ENCODE measurements around the gene KHDC4.

The KHDC4 gene

DNA sequence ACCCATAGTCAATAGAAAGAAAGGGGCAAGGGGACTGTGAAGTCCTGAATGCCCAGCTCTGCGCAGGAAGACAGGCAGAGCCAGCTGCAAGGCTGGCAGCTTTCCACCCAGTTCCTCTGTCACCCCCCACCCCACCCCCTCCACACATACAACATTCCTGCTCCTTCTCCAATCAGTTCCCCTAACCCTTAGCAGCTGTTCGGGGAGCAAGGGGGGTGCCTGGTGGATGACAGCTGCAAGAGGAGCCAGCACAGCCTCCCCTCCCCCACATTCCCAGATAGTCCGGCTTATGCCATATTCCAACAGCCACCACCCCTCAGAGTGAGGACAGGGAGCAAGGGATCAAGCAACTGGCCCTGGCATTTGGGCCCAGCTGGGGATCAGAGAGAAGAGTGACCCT, 34.5 kb upstream of the KHDC4 start:
- DNase-seq, result no peak

- no peak for DNase-seq
These were observed 33.8 kb upstream of the KHDC4 start for GRCh38 chr1:155968051-155968400.

DNA sequence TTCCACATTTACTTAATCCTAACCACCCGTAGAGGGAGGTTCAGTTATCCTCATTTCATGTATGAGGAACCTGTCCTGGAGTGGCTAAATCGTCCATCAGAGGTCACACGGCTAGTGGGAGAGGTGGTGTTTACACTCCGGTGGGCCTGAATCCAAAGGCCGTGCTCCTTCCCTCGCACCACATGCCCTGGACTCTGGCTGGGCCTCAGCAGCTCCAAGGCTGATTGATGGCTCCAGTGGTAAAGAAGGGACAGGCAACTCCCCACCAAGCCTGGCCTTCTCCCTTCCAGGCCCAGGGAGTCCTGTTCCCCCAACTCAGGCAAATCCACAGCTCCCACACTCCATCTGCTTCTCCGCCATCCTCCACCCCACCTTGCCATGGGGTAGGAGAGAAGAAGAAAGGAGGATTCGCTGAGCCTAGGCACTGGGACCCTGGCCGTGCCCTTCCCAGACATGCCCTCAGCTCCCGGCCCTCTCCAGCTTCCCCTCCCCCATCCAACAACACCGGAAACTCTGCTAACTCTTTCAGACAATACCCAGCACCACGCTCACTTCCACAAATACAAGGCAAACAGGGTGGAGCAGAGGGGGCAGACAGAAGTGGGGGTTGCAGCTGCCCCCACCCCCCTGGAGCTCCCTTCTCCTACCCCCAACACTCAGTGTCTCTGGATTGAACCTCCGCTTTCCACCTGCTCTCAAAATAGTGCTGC, 33.3 kb upstream of the KHDC4 start:
- DNase-seq, result no peak

GRCh38 chr1:155966750-155967149, 32.5 kb upstream of the KHDC4 start:
- DNase-seq, result no peak

DNA sequence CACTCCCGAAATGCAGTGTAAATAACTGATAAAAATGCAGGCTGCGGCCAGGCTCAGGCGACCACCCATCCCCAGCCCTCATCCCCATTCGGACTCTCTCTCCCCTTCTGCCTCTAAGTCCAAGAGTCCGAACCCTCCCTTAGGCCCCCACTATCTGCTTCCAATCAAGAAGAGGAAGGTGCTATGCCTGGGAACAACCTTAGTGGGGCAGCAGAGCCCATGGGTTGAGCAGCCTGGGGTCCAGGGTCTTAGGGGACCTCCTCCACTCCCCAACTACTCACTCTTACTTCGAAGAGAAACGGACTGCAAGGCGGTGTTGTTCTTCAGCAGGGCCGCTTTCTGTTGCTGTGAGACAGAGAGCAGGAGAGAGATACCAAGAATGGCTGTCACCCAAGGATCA, 31.9 kb upstream of the KHDC4 start:
- DNase-seq, result no peak

GRCh38 chr1:155964193-155964592, 30.0 kb upstream of the KHDC4 start:
- DNase-seq, result no peak

DNA sequence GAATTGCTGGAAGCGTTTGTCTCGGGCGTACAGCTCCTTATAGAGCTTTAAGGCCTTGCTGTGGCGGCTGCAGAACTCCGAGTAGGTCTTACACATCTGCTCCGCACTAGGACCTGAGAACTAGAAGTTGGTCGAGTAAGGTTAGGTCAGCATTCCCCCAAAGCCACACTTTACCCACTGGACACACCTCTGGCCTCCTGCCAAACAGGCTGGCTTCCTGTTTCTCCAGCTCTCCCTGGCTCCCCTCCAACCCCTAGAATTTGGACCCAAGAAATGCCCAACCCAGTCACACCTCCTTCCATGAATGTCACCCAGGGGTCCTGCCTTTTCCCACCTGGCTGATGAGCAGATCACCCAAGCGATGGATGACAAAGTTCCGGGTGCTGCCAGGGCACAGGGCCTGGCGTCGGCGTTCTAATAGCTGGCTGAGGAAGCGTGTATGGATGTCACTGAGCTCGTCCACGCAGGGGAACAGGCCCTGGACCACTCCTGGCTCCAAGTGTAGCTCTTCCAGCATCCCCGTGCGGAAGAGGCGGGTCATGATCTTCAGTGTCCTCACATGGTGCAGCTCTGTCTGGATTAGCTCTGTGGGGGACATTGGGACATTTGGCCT, 28.5 kb upstream of the KHDC4 start:
- DNase-seq, result no peak

GRCh38 chr1:155961937-155962336, 27.7 kb upstream of the KHDC4 start:
- no peak for DNase-seq

- no peak for DNase-seq
These were observed 26.0 kb upstream of the KHDC4 start for GRCh38 chr1:155960081-155960745.

GRCh38 chr1:155957411-155957915, 23.2 kb upstream of the KHDC4 start:
- no peak for DNase-seq

DNA sequence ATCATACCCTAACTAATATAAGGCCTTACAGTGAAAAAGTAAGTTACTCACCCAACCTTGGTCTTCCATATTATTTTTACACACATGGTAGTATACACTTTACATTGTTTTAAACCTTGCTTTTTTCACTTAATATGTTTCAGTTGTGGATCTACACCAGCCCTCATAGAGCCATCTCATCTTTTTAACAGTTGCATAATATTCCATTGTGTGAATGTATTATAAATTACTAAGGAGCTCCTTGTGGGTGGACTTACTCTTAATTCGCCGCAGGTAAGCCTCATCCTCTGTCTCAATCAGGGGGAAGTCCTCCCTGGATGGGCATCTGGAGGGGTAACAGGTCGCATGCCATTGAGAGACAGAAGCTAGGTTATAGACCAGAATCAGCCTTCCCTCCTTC, 20.4 kb upstream of the KHDC4 start:
- DNase-seq, result no peak

GRCh38 chr1:155952505-155952890, 18.3 kb upstream of the KHDC4 start:
- no peak for DNase-seq

DNA sequence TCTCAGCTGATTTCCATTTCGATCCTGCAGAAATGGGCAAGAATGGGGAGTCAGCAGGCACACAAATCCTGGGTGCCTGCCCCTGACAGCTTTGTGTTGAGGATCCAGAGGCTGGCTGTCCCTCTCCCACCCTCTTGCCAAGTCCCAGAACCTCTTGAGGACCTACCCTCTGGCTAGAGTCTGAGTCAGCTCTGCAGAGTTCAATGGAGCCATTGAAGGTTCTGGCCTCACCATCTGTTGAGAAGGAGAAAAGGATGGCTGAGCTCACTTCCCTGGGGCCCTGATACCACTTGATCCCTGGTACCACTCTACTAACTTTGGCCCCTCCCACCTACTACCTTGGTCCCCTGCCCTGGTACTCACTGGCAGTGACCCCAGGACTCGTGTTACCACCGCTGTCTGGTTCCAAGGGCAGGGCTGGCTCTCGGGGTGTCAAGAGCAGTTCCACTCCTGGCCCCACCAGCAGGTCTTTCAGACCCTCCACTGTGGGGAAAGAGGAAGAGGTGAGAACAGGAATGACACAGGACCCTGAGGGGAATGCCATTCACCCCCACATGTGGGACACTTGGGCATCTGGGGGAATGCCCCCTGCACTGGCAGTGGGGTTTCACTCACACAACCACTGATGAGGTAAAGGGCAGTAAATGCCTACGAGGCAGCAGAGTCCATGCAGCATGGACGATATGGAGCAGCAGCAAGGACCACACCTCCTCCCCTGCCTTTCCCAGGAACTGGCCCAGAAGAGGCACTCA, 17.7 kb upstream of the KHDC4 start:
- no peak for DNase-seq

DNA sequence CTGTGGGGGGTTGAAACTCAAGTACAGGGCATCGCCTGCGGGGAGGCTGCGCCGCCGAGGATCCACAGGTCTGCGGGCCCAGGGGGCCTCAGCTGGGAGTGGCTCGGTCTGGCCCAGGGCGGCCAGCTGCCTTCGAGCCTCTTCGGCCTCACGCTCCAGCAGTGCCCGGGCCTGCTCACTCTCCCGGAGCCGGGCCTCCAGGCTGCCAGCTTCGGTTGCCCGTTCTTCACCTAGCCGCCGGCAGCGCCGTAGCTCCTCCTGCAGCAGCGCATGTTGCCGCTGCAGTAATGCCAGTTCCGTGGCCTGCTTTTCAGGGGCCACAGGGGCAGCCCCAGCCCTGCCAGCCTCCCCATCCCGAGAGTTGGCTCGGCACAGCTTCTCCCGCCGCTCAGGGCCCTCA, 16.6 kb upstream of the KHDC4 start:
- DNase-seq, result no peak

DNA sequence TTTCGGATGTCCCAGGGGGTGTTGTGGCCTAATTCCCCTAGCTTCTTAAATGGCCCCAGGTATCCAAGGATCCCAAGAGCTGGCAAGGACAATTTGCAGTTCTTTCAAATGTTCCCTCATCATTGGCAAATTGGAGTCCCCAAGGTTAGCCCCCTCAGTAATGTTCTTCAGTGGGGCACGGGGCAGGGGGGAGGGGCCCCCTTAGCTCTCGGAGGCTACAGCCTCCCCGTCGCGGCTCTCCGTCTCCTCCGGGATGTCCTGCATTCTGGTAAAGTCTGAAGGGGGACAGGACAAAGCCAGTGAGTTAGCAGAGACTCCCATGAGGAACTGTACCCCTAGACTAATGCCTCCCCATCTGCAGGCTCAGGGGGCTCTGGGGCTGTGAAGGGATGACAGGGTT, 13.5 kb upstream of the KHDC4 start:
- no peak for DNase-seq

DNA sequence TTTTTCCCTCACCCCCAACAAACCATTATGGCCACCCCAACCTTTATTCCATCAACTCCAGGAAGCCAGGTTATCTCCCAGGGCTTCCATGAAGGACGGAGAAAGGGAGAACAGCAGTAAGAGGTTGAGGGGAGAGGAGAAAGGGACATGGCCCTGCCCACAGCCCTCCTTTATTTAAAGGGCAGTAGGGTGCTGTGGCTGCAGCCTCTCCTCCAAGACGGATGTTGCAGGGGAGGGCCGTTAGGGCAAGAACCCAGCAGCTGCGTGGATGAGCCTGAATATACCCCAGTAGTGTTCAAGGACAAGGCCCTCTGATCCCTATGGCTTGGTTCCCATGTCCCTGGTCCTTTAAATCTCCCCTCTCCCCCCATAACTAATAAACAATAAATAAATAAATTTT, 13.1 kb upstream of the KHDC4 start:
- no peak for DNase-seq

GRCh38 chr1:155946633-155947219, 12.5 kb upstream of the KHDC4 start:
- no peak for DNase-seq

GRCh38 chr1:155944444-155944799, 10.2 kb upstream of the KHDC4 start:
- no peak for DNase-seq

- DNase-seq, result no peak
These were observed 8.4 kb upstream of the KHDC4 start for GRCh38 chr1:155942578-155943141.

- DNase-seq, result no peak
These were observed 7.8 kb upstream of the KHDC4 start for GRCh38 chr1:155941845-155942531.

DNA sequence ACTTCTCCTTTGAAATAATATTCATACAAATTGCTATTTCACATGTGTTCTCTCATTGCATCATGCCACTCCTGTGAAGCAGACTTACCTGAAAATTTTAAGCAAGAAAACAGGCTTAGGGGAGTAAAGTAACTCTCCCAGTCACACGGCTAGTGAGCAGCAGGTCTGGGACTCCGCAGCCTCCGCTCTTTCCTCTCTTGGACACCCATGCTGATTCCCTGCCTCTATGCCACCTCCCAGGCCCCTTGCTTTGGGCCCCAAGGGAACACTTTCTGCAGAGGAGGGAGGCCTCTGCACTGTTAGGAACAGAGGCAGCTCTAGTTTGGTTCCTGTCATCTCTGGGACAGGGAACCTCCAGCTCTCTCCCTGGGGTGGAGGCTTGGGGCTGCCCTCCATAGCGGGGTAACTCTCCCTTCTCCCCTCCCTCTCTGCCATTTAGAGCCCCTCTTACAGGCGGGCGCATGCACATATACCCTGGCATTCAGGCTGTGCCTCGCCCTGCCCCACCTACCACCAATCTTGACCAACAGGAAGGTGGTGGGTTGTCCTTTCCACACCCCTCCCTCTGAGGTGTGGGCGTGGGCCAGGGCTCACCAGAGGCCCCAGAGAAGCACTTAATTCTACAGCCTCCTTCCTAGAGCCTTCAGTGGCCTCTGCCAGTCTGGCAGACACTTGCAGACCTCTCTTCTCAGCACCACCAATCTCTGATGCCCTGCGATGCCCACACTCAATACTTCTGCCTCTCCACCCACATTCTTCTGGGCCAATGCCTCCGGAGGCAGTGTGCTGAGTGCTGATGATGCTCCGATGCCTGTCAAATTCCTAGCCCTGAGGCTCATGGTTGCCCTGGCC, 7.0 kb upstream of the KHDC4 start, which contains the start of gene RXFP4:
Gene RXFP4 (plus strand): TSS at position 646 of the 852 bp plus-strand sequence. CDS start 72 bp downstream, at position 718.
- no peak for DNase-seq
